Lower leg skin (tissue), 4 donors: Measurements from ENCODE around the gene MORN4. TPM values are rescaled to one million over a fixed set of nuclear protein-coding genes. Genes with fewer than 3 reads are reported as not detected.
A peak's percentile ranks its signal among the peaks of the same experiment; 100 is the strongest.

Experiments used
- DNase-seq, 2 donors: peaks; one replicate each; pipeline ENCODE4 v3.0.0-alpha.2; 2019; ENCODE audit warnings: low spot score in 2 of 2
- H3K4me3 ChIP-seq: fragments of 200-600 bp; sonication (generic); 2 replicates; pipeline ENCODE4 v1.5.1; 2017; ENCODE audit warnings: mild to moderate bottlenecking, low read depth; ENCODE audit not compliant: poor library complexity, severe bottlenecking
- CTCF ChIP-seq, 3 donors: fragments of 450-650 bp; IDR thresholded peaks; one replicate each; pipeline ENCODE4 v1.5.1; 2016; ENCODE audit warnings: antibody characterized with exemption in 3 of 3, mild to moderate bottlenecking in 3 of 3, moderate library complexity in 2 of 3
- POLR2A ChIP-seq, 2 donors: fragments of 450-650 bp; IDR thresholded peaks; one replicate each; pipeline ENCODE4 v1.6.1; 2016 to 2017; ENCODE audit warnings: antibody characterized with exemption in 2 of 2, mild to moderate bottlenecking in 1 of 2, moderate library complexity in 1 of 2
- WGBS, 2 donors: methylation state at CpG; one replicate each; pipeline ENCODE4 v1.1.5; 2018; 5-methylcytosine and 5-hydroxymethylcytosine counted together
- intact Hi-C: fragments of 100-400 bp; cut with DNase I; formaldehyde crosslinking; loops from one replicate; pipeline ENCODE4 v1.15.0; 2023; ENCODE audit warnings: low total_unique reads
- total RNA-seq, 4 donors: library from RNA; depleted of rRNA; stranded (reverse); fragments of >200 nt; gene quantifications; one replicate each; pipeline ENCODE4 v1.1.0, GENCODE V29; 2016

The MORN4 gene
- total RNA-seq, 4 donors from 2014 or later = 1.6 to 7.5 (median 2.2) TPM

GRCh38 chr10:97585439-97585811 is 47.9 kb downstream of the MORN4 start:
- 91 to 97% methylated on average over 5 of the region's 5 CpGs for WGBS, 2 donors
- TF ChIP-seq CTCF (IDR thresholded peaks at IDR 0.05) (no peak), POLR2A (IDR thresholded peaks at IDR 0.05) (no peak)
- no peak overlapping the region for H3K4me3 ChIP-seq
- intact Hi-C loops = no loop called here
- DNase-seq = no peak

DNA sequence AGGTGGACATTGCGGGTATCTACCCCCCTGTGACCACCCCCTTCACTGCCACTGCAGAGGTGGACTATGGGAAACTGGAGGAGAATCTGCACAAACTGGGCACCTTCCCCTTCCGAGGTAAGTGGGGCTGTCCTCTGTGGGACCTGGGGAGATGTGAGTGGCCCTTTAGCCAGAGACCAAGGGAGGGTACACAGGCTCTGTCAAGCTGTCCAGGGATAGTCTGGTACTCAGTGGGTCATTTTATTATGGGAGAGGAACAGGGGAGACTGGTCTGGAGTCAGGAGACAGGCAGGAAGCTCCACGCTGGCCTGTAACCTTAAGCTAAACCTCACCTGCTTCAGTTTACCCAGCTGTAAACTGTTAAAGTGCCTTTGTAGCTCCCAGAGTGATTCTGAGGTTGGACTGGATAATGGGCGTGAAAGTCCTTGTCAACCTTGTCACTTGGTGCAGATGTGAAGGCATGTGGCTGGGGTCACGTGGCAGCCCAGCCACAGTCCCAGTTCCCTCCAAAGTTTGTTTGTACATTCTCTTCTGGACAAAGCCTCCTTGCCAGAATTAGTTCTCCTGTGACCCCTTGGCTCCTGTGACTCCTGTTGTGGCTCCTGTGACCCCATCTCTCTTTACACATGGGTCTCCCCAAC is 48.4 kb downstream of the MORN4 start:
- 83 to 89% methylated on average over 5 of the region's 5 CpGs for WGBS, 2 donors
- TF ChIP-seq CTCF (IDR thresholded peaks at IDR 0.05) = no peak
- no peak for TF ChIP-seq POLR2A (IDR thresholded peaks at IDR 0.05)
- intact Hi-C loops = no loop called here
- H3K4me3 ChIP-seq = no peak overlapping the region
- no peak for DNase-seq

GRCh38 chr10:97584060-97584797 is 49.1 kb downstream of the MORN4 start, which contains the start of gene HOGA1:
HOGA1 (plus strand) TSS chr10:97584389; CDS start chr10:97584704, 315 bp downstream.
- intact Hi-C loops = no loop called here
- TF ChIP-seq CTCF (IDR thresholded peaks at IDR 0.05) (no peak), POLR2A (IDR thresholded peaks at IDR 0.05) (no peak)
- peak in 1 of 2 donors; percentile 38 for DNase-seq
- H3K4me3 ChIP-seq = no peak within 1 kb of the TSS
- 36 to 38% methylated on average over 3 of the region's 5 CpGs for WGBS, 2 donors

DNA sequence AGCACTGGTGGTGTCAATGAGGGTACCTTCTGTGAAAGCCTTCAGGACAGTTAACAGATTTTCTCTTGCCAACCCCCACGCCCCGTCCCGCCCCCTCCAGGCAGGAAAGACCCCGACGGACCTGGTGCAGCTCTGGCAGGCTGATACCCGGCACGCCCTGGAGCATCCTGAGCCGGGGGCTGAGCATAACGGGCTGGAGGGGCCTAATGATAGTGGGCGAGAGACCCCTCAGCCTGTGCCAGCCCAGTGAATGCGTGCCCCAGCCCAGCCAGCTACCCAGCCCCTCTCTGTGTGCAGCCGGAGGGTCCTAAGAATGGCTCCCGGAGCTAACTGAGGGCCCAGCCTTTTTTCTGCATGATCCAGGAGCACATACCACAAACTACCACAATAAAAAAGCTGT is 49.8 kb downstream of the MORN4 start:
- WGBS, 2 donors = 76 to 80% methylated on average over 12 to 13 of the region's 13 CpGs
- DNase-seq = no peak
- TF ChIP-seq CTCF (IDR thresholded peaks at IDR 0.05) (no peak), POLR2A (IDR thresholded peaks at IDR 0.05) (no peak)
- intact Hi-C loops = no loop called here
- no peak overlapping the region for H3K4me3 ChIP-seq

GRCh38 chr10:97582169-97582568 is 51.1 kb downstream of the MORN4 start:
- no peak for TF ChIP-seq POLR2A (IDR thresholded peaks at IDR 0.05)
- no peak for TF ChIP-seq CTCF (IDR thresholded peaks at IDR 0.05)

More at GRCh38 chr10:97582169-97582568, 51.1 kb downstream of the MORN4 start:
- intact Hi-C loops = no loop called here
- WGBS, 2 donors = 94 to 96% methylated on average over 8 of the region's 8 CpGs
- H3K4me3 ChIP-seq = no peak overlapping the region
- no peak for DNase-seq
